Measurements from ENCODE around the gene ATP13A2.

- TF ChIP-seq CTCF (IDR thresholded peaks at IDR 0.05) = no peak
- no peak for TF ChIP-seq EZH2 (IDR thresholded peaks at IDR 0.05)
- TF ChIP-seq EZH2phosphoT487 (IDR thresholded peaks at IDR 0.05) = no peak
Observed at GRCh38 chr1:16986113-16986512, 25.6 kb downstream of the ATP13A2 start.

All from neural progenitor cell (in vitro differentiated cells).